Vagina (tissue), 2 donors: ENCODE data around the gene NAT8L.

Experiments used
- CTCF ChIP-seq, 3 experiments: fragments of 450-650 bp in 2 of 3; fragments of 200-600 bp in 1 of 3; sonication (generic) in 1 of 3; IDR thresholded peaks; one replicate each; pipeline ENCODE4 v1.5.1; 2017 to 2019; ENCODE audit warnings: antibody characterized with exemption in 3 of 3, mild to moderate bottlenecking in 2 of 3, moderate library complexity in 2 of 3
- POLR2AphosphoS5 ChIP-seq, 2 donors: sonication (generic); formaldehyde crosslinking; IDR thresholded peaks; one replicate each; pipeline ENCODE4 v1.9.0; 2017; ENCODE audit warnings: antibody characterized with exemption in 2 of 2, mild to moderate bottlenecking in 2 of 2, low read depth in 1 of 2; ENCODE audit not compliant: insufficient read depth in 1 of 2

GRCh38 chr4:2083826-2084160, 24.7 kb downstream of the NAT8L start:
- TF ChIP-seq CTCF (IDR thresholded peaks at IDR 0.05) (no peak), POLR2AphosphoS5 (IDR thresholded peaks at IDR 0.05; ENCODE audit: insufficient read depth in 1 of 2, low read depth in 1 of 2) (no peak)
